ENCODE data around the gene CEP68.

DNA sequence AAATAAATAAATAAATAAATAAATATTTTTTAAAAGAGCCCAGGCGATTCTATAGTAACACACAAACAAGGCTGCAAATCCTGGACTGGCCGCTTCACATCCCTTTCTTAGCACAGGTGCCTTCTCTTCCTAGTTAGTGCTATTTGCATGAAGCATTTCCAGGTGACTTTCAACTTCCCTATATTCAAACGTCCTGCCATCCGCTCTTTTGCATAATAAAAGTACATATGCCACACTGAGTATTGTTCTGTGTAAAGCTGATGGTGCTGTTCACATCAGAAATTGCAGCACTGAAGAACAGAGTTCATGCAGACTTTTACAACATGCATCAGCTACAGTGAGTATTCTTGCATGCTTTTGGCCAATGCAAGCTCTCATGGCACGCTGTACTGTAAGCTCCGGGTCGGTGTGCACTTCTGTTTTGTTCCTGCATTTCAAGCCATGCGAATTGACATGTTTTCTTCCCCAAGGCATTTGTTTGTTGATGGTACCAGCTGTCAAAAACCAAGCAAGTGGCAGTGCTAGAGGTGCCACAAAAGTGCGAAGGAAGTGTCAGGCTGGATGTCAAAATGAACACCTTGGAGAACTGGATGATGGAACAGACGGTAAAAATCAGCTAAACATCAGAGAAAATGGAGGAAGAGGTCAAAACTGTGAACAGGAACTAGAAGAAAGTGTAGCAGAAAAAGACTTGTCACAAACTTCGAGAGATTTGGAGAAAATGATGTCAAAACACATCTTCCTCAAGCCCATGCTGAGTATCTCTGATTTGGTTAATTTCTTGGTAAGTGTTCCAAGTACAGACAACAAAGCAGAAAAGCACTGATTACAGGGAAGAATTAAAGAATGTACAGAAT is 25.5 kb upstream of the CEP68 start:
- TF ChIP-seq CTCF (IDR thresholded peaks at IDR 0.05) (no peak), POLR2A (IDR thresholded peaks at IDR 0.05; ENCODE audit: low read length) (no peak), MAX (IDR thresholded peaks at IDR 0.05) (no peak), SMC3 (IDR thresholded peaks at IDR 0.05) (no peak), MAZ (IDR thresholded peaks at IDR 0.05; ENCODE audit: borderline replicate concordance, low read depth, low read length) (no peak), FOSL2 (IDR thresholded peaks at IDR 0.05) (no peak), FOSL2 (CRISPR knock-in tag; IDR thresholded peaks at IDR 0.05) (no peak), MAFK (IDR thresholded peaks at IDR 0.05; ENCODE audit: partially characterized antibody) (no peak), ZSCAN20 (CRISPR knock-in tag; IDR thresholded peaks at IDR 0.05) (no peak), SREBF2 (IDR thresholded peaks at IDR 0.05) (no peak), JUNB (IDR thresholded peaks at IDR 0.05) (no peak), CEBPB (IDR thresholded peaks at IDR 0.05) (no peak), EP300 (IDR thresholded peaks at IDR 0.05) (no peak), EHMT2 (IDR thresholded peaks at IDR 0.05; ENCODE audit: low read depth) (no peak)

Data from A549 (cell line).